Measurements from ENCODE around the gene GLIS2.

GRCh38 chr16:4298761-4299522 is 16.9 kb upstream of the GLIS2 start:
- TF ChIP-seq, protein P1, sequence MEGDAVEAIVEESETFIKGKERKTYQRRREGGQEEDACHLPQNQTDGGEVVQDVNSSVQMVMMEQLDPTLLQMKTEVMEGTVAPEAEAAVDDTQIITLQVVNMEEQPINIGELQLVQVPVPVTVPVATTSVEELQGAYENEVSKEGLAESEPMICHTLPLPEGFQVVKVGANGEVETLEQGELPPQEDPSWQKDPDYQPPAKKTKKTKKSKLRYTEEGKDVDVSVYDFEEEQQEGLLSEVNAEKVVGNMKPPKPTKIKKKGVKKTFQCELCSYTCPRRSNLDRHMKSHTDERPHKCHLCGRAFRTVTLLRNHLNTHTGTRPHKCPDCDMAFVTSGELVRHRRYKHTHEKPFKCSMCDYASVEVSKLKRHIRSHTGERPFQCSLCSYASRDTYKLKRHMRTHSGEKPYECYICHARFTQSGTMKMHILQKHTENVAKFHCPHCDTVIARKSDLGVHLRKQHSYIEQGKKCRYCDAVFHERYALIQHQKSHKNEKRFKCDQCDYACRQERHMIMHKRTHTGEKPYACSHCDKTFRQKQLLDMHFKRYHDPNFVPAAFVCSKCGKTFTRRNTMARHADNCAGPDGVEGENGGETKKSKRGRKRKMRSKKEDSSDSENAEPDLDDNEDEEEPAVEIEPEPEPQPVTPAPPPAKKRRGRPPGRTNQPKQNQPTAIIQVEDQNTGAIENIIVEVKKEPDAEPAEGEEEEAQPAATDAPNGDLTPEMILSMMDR (IDR thresholded peaks at IDR 0.05 in 8 of 11, conservative IDR thresholded peaks at IDR 0.05 in 3 of 11), result no peak
- no peak for TF ChIP-seq POLR2A (IDR thresholded peaks at IDR 0.05)
